D341Med (cell line): Measurements from ENCODE around the gene ZNF283.
"Not testable (repeated sequence)": the region's sequence is repeated elsewhere in the genome, so short reads cannot be mapped to it uniquely, and the experiment has no call there.

Source experiments
- DNase-seq: peaks from one replicate; pipeline ENCODE4 v3.0.0; 2012; ENCODE audit warnings: low spot score

The ZNF283 gene

DNA sequence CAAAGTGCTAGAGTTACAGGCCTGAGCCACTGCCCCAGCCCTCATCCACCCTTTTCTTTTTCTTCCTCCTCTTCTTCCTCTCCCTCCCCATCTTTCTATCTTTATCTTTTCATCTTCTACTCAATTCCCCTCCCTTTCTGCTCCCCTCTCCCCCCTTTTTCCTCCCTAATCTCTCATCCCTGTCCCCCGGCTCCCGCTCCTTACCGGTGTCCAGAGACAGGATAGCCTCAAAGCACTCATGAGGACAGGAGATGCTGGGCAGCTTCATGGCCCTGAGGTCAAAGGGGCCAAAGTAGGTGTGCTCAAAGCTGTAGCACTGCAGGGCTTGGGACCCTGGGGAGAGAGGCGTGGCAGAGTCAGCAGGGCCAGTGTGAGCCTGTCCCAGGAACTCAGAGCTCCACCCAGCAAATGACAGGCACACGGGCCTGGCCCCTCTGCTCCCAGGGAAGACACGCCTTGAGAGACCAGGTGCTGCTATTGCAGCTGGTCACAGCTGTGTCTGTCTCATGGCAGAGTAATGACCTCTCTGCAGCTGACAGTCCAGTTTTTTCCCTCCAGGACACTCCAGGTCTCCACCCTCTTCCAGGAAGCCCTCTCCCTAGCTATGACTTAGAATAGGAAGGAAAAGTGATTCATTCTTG, 27.5 kb upstream of the ZNF283 start:
- no peak for DNase-seq

- no peak for DNase-seq
Observed at GRCh38 chr19:43802216-43802951, 24.7 kb upstream of the ZNF283 start, which contains the start of gene LYPD5. Gene LYPD5, minus strand, starts transcription at chr19:43802447. Its CDS starts 67 bp downstream, at chr19:43802380.

DNA sequence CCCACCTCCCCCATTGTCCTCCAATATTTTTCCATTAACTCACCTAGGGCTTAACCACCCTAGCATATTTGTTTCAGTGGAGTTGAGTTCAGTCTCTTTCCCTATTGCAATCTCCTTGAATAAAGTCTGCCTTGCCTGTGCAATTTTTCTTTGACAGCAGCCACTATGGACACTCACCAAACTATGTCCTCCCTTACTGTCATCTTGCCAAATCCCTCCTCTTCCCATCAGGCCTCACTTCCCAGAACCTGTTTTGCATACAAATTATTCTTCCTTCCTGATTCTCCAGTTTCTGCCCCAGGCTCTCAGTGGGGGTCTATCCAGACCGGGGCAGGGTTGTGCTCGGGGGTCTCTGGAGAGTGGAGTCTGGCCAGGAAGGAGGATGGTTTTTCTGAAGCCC, 22.7 kb upstream of the ZNF283 start:
- no peak for DNase-seq

DNA sequence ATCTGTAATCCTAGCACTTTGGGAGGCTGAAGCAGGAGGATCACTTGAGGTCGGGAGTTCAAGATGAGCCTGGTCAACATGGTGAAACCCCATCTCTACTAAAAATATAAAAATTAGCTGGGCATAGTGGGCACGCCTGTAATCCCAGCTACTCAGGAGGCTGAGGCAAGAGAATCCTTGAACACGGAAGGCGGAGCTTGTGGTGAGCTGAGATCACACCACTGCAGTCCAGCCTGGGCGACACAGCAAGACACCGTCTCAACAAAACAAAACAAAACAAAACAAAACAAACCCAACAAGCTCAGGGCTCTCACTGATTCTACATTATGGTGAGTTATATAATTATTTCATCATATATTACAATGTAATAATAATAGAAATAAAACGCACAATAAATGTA, 20.7 kb upstream of the ZNF283 start:
- not testable (repeated sequence) for DNase-seq

- no peak for DNase-seq
Observed at GRCh38 chr19:43806848-43807247, 20.3 kb upstream of the ZNF283 start.

DNA sequence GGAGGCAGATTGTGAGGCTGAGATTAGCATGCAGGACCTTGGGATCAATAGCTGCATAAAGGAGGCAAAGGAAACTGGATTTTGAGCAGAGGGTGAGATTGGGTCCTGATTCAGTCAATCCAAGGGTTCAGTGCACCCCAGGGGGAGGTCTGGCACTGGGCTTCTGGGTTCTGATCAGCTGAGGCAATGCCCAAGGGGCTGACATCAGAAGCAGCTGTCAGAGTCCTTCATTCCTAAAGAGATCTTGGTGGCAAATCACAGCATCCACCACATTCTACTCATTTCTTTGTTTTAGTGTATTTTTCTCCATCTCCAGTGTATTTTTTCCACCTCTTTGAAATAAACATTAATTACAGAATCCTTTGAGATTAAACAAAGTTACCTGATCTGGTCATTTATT, 19.5 kb upstream of the ZNF283 start:
- no peak for DNase-seq

DNA sequence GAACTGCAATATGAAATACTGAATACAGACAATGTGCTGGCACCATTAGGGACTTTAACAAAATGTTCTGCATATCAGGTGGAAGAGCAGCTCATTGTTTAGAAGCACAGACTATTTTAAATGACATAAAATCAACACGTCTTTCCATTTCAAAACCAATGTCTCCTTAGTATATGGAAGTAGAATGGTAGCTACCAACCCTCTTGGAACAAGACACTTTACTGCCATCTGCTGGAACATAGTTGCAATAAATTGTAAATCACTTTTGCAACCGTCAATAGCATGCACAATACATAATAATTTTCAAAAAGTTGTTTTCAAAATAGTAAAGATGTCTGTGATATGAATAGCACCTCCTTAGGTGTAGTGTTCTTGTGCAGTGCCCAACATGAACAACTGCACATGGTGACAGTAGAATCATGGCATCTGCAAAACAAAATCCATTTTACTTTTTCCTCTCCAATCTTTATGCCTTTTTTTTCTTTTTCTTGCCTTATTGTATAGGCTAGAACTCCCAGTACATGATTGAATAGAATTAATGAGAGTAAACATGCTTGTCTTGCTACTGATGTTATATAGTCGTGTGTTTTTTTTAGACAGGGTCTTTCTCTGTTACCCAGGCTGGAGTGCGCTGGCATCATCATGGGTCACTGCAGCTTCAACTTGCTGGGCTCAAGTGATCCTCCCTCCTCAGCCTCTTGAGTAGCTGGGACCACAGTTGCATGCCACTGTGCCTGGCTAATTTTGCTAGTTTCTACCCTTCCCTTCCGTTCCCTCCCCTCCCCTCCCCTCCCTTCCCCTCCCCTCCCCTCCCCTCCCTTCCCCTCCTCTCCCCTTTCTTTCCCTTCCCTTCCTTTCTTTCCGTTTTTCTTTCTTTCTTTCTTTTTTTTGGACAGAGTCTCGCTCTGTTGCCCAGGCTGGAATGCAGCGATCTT, 17.1 kb upstream of the ZNF283 start:
- peak; percentile 53 for DNase-seq

GRCh38 chr19:43811837-43812236, 15.3 kb upstream of the ZNF283 start:
- DNase-seq, result no peak

GRCh38 chr19:43812259-43812658, 14.9 kb upstream of the ZNF283 start:
- no peak for DNase-seq

DNA sequence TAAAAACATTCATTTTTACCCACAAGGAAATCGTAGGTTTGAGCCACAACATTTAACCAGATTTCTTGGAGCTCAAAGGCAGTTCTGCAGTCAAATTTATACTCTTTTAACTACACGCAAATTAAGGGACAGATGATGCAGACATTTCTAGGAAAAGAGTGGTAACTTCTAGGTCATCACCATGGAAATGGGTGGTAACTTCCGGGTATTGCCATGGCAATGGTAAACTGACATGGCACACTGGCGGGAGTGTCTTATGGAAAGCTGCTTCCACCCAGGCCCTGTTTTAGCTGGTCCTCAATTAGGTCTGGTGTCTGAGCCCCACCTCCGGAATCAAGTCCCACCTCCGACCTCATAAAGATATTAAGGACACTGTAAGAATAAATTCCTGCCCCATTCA, 14.4 kb upstream of the ZNF283 start:
- DNase-seq, result no peak

GRCh38 chr19:43814663-43815352, 12.3 kb upstream of the ZNF283 start:
- no peak for DNase-seq

DNA sequence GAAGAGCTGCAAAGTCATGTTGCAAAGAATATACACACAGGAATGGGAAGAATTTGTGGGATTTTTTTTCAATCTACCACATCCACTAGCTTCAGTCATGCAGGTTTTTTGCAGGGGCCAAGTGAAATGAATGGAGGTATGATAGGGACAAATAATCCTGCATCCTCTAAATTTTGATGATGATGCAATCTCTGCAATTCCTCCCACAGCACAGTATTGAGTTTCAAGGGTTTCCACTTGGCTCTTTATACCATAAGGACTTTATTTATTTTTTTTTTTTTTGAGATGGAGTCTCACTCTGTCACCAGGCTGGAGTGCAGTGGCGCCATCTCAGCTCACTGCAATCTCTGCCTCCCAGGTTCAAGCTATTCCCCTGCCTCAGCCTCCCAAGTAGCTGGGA, 9.7 kb upstream of the ZNF283 start:
- not testable (repeated sequence) for DNase-seq

DNA sequence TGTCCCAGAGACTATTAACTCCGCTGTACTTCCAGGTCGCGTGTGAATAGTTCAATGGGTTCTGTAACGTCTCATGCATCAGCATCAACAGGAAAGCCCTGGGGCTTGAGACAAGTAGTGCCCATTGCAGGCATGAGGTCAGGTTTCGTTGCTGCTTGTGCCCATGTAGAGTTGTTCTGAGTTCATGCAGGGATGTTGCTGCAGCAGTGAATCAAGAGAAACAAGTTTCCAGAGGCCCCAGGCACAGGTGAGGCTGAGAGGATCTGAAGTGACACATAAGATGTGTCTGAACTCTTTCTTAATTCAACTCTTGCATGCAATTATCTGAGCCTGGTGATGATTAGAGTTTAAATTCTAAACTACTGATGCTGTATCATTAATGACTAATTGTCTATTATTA, 8.6 kb upstream of the ZNF283 start:
- no peak for DNase-seq

- no peak for DNase-seq
Observed at GRCh38 chr19:43820098-43820883, 6.8 kb upstream of the ZNF283 start.

GRCh38 chr19:43820884-43821215, 6.3 kb upstream of the ZNF283 start:
- no peak for DNase-seq

- DNase-seq, result not testable (repeated sequence)
Observed at GRCh38 chr19:43823856-43824255, 3.3 kb upstream of the ZNF283 start.

- not testable (repeated sequence) for DNase-seq
Observed at GRCh38 chr19:43824572-43824971, 2.5 kb upstream of the ZNF283 start.

DNA sequence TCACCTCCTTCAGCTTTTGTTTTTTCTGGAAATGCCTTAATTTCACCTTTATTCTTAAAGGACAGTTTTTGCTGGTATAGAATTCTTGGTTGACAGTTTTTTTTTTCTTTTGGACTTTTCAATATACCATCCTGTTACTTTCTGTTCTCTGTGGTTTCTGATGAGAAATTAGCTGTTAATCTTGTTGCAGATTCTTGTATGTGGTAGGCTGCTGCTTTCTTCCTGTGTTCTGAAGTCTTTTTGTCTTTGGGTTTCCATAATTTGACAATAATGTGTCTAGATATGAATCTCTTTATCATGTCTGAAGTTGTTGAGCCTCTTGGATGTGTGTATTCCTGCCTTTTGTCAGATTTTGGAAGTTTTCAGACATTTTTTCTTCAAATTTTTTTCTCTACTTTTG, 12.0 kb downstream of the ZNF283 start:
- DNase-seq, result no peak

GRCh38 chr19:43842007-43842406, 14.9 kb downstream of the ZNF283 start:
- no peak for DNase-seq

DNA sequence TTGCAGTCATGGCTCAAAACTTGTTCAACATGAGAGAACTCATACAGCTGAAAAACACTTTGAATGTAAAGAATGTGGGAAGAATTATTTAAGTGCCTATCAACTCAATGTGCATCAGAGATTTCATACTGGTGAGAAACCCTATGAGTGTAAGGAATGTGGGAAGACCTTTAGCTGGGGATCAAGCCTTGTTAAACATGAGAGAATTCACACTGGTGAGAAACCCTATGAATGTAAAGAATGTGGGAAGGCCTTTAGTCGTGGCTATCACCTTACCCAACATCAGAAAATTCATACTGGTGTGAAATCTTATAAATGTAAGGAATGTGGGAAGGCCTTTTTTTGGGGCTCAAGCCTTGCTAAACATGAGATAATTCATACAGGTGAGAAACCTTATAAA, 20.1 kb downstream of the ZNF283 start:
- no peak for DNase-seq

DNA sequence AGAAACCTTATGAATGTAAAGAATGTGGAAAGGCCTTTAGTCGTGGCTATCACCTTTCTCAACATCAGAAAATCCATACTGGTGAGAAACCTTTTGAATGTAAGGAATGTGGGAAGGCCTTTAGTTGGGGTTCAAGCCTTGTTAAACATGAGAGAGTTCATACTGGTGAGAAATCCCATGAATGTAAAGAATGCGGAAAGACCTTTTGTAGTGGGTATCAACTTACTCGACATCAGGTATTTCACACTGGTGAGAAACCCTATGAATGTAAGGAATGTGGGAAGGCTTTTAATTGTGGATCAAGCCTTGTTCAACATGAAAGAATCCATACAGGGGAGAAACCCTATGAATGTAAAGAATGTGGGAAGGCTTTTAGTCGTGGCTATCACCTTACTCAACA, 20.8 kb downstream of the ZNF283 start:
- no peak for DNase-seq
